Testis (tissue), 3 donors: ENCODE measurements around the gene TCP11. TPM values are rescaled to one million over a fixed set of nuclear protein-coding genes. Genes with fewer than 3 reads are reported as not detected.

Experiments
- DNase-seq: peaks from one replicate; pipeline ENCODE4 v3.0.0-alpha.2; 2019
- H3K27ac ChIP-seq, 2 donors: fragments of 200-600 bp; sonication (generic); one replicate each; pipeline ENCODE4 v1.5.1; 2019
- H3K27me3 ChIP-seq: fragments of 200-600 bp; sonication (generic); one replicate; pipeline ENCODE4 v1.5.1; 2019
- H3K36me3 ChIP-seq: fragments of 200-600 bp; sonication (generic); one replicate; pipeline ENCODE4 v1.5.1; 2017; ENCODE audit warnings: low read depth; ENCODE audit errors: missing control alignments
- H3K4me1 ChIP-seq: fragments of 200-600 bp; sonication (generic); one replicate; pipeline ENCODE4 v1.5.1; 2019
- H3K4me3 ChIP-seq, 2 donors: fragments of 200-600 bp; sonication (generic); one replicate each; pipeline ENCODE4 v1.5.1; 2017 to 2019
- H3K9me3 ChIP-seq: fragments of 200-600 bp; sonication (generic); one replicate; pipeline ENCODE4 v1.5.1; 2017
- POLR2A ChIP-seq: fragments of 450-650 bp; IDR thresholded peaks from one replicate; pipeline ENCODE4 v1.6.1; 2017; ENCODE audit warnings: antibody characterized with exemption, mild to moderate bottlenecking, moderate library complexity
- WGBS, 2 donors: methylation state at CpG; one replicate each; pipeline ENCODE4 v1.1.5; 2018; 5-methylcytosine and 5-hydroxymethylcytosine counted together
- intact Hi-C: fragments of 100-400 bp; cut with DNase I; formaldehyde crosslinking; loops from one replicate; pipeline ENCODE4 v1.15.1; 2023; ENCODE audit warnings: low total_unique reads
- polyA plus RNA-seq: library from polyadenylated mRNA; stranded (reverse); fragments of 350-450 nt; fragmentation: Illumina TruSeq; extraction: RNeasy Lipid Tissue Mini Kit (QIAGEN cat#74804); gene quantifications from one replicate; pipeline ENCODE4 v1.2.3, GENCODE V29; 2014; ENCODE audit warnings: low read depth, low replicate concordance; ENCODE audit not compliant: insufficient read depth
- total RNA-seq, 2 donors: library from RNA; depleted of rRNA; stranded (reverse); fragments of >200 nt; gene quantifications; one replicate each; pipeline ENCODE4 v1.2.3, GENCODE V29; 2016
- TF ChIP-seq, protein P1 (sequence below), 3 experiments: fragments of 450-650 bp in 2 of 3; fragments of 200-600 bp in 1 of 3; sonication (generic) in 1 of 3; IDR thresholded peaks; one replicate each; pipeline ENCODE4 v1.5.1; 2016 to 2019; ENCODE audit warnings: antibody characterized with exemption in 3 of 3, mild to moderate bottlenecking in 2 of 3, moderate library complexity in 1 of 3

TCP11 gene
- total and polyA plus RNA-seq, 3 donors from 2014 or later: 193 to 1,044 (median 639) TPM

DNA sequence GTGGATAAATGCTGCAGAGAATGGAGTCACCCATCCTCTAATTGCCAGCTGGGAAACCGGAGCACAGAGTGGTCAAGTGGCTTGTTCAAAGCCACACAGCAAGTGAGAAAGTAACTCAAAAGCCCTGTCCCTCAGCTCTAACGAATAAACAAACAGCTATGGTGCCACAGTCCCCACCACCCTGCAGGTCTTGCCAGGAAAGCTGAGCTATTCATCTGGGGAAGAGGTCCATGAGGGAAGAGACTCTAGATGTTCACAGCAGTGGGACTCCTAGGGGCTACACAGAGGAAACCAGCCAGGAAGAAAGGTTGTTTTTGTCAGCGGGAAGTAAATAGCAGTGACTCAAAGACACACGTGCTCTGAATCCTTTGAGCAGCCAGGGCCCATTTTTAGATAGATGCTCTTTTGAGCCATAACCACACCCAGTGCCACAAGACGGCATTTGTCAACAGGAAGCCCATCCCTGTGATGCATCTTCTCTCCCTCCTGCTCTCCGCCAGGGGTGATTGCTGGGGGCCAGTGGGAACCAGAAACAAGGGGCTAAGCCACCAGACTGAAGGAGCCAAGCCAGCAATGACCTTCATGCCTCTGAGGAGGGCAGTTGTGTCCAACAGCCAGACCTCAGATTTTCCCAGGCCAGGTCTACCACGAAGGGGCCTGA is 32.4 kb upstream of the TCP11 start:
- H3K27me3 ChIP-seq: no peaks in the 10 kb centered on the region
- intact Hi-C loops: no loop called here
- no peak overlapping the region for H3K27ac ChIP-seq
- DNase-seq: no peak
- 83 to 91% methylated on average over 6 to 7 of the region's 7 CpGs for WGBS, 2 donors
- no peak for TF ChIP-seq POLR2A
- no peaks in the 10 kb centered on the region for H3K4me1 ChIP-seq
- no peaks in the 10 kb centered on the region for H3K9me3 ChIP-seq
- H3K36me3 ChIP-seq: no peaks in the 10 kb centered on the region
- no peak overlapping the region for H3K4me3 ChIP-seq

DNA sequence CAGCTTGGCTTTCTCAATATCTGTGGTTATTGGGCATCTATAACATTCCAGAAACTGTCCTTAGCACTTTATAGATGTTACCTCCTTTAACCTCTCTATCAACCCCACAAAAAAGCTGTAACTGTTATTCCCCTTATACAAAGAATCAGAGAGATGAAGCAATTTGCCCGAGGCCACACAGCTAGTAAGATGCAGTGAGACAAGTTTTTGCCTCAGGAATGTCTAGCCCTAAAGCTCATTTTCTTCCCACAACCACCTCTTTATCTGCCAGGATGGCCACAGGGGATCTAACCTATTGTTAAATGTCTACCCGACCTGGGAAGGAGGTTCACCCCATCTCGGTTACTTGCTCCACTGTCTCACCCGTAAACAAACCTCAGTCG is 31.9 kb upstream of the TCP11 start:
- Histone ChIP-seq H3K4me1 (no peaks in the 10 kb centered on the region), H3K27ac (no peak overlapping the region), H3K4me3 (no peak overlapping the region), H3K27me3 (no peaks in the 10 kb centered on the region), H3K36me3 (no peaks in the 10 kb centered on the region), H3K9me3 (no peaks in the 10 kb centered on the region)
- intact Hi-C loops: no loop called here
- DNase-seq: no peak
- TF ChIP-seq, protein P1, sequence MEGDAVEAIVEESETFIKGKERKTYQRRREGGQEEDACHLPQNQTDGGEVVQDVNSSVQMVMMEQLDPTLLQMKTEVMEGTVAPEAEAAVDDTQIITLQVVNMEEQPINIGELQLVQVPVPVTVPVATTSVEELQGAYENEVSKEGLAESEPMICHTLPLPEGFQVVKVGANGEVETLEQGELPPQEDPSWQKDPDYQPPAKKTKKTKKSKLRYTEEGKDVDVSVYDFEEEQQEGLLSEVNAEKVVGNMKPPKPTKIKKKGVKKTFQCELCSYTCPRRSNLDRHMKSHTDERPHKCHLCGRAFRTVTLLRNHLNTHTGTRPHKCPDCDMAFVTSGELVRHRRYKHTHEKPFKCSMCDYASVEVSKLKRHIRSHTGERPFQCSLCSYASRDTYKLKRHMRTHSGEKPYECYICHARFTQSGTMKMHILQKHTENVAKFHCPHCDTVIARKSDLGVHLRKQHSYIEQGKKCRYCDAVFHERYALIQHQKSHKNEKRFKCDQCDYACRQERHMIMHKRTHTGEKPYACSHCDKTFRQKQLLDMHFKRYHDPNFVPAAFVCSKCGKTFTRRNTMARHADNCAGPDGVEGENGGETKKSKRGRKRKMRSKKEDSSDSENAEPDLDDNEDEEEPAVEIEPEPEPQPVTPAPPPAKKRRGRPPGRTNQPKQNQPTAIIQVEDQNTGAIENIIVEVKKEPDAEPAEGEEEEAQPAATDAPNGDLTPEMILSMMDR (IDR thresholded peaks at IDR 0.05): no peak
- no peak for TF ChIP-seq POLR2A
- 82 to 85% methylated on average over 5 of the region's 5 CpGs for WGBS, 2 donors

DNA sequence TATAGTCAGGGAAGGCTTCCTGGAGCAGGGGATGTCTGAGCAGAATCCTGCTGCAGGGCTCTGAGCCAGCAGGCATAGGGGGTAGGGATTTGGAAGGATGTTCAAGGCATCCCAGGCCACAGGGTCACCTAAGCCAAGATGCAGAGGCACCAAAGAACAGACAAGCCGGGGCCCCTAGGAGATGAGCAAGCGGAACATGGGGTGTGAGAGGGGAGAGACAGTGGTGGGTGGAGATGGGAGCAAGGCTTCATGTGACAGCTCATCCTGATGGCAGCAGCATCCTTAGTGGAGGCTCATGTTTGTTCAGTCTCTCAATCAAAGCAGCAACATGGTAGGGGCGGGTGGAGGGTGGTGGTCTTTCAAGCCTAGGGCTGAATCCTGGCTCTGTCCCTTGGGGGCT is 29.8 kb upstream of the TCP11 start:
- H3K27ac ChIP-seq: no peak overlapping the region
- TF ChIP-seq, protein P1 (IDR thresholded peaks at IDR 0.05): no peak
- no peak for TF ChIP-seq POLR2A
- H3K36me3 ChIP-seq: no peaks in the 10 kb centered on the region
- WGBS, 2 donors: 87 to 96% methylated on average over 3 of the region's 3 CpGs
- H3K4me1 ChIP-seq: no peaks in the 10 kb centered on the region
- DNase-seq: no peak
- no peaks in the 10 kb centered on the region for H3K27me3 ChIP-seq
- H3K4me3 ChIP-seq: no peak overlapping the region
- H3K9me3 ChIP-seq: no peaks in the 10 kb centered on the region
- intact Hi-C loops: no loop called here

DNA sequence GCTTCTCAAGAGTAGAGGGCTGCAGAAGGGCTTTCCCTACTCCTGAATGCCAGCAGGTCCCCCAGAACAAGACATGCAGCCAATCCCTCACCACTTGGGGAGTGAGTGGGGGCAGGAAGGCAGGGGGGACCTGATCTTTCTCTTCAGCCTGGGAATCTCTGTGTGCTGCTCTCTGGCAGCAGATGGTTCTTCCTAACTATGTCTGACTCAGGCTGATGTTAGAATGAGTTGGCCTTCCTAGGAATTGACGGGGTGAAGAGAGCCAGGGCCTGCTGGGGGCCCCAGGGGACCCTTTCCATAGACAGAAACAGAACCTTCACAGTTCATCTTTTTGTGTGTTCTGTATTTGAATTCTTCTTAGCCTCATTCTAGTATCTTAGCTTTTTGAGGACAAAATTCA is 29.0 kb upstream of the TCP11 start:
- 70 to 88% methylated on average over 1 of the region's 1 CpG for WGBS, 2 donors
- Histone ChIP-seq H3K9me3 (no peaks in the 10 kb centered on the region), H3K36me3 (no peaks in the 10 kb centered on the region), H3K27me3 (no peaks in the 10 kb centered on the region), H3K4me1 (no peaks in the 10 kb centered on the region), H3K27ac (no peak overlapping the region), H3K4me3 (no peak overlapping the region)
- DNase-seq: no peak
- TF ChIP-seq POLR2A: no peak
- TF ChIP-seq, protein P1 (IDR thresholded peaks at IDR 0.05): no peak
- intact Hi-C loops: no loop called here

DNA sequence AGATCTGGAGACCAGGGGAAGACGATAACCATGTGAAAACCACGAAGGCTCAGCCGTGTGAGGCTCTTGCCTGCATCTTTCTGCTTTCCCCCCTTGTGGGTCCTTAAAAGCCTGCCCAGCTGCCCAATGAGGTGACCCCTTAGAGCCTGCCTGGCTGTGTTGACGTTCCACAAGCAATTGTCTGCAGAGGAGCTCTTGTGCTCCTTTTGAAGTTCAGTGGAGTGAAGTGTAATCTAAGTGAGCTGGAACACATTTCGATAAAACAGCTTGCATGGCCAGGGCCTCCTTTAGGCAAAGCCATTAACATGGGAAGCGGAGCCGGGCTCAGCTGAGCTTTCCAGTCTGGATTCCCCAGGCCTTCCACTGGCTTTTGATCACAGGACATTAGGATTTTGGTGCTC is 27.3 kb upstream of the TCP11 start:
- Histone ChIP-seq H3K27me3 (no peaks in the 10 kb centered on the region), H3K36me3 (no peaks in the 10 kb centered on the region), H3K4me3 (no peak overlapping the region), H3K27ac (no peak overlapping the region), H3K9me3 (no peaks in the 10 kb centered on the region), H3K4me1 (no peaks in the 10 kb centered on the region)
- DNase-seq: no peak
- no peak for TF ChIP-seq POLR2A
- TF ChIP-seq, protein P1 (IDR thresholded peaks at IDR 0.05): no peak
- WGBS, 2 donors: 79% methylated on average over 7 of the region's 7 CpGs
- intact Hi-C loops: no loop called here
